ENCODE results near the gene SLC39A10.

- TF ChIP-seq POLR2A (IDR thresholded peaks at IDR 0.05; ENCODE audit: low read depth, low read length), result no peak
- TF ChIP-seq POLR2AphosphoS5 (IDR thresholded peaks at IDR 0.05; ENCODE audit: low read depth, low read length), result no peak
Measured at GRCh38 chr2:195613922-195614321, 43.1 kb upstream of the SLC39A10 start.
